Tibial nerve (tissue), 4 donors: Measurements from ENCODE around the gene KAT2A. TPM values are rescaled to one million over a fixed set of nuclear protein-coding genes. Genes with fewer than 3 reads are reported as not detected.

ENCODE experiments used
- DNase-seq, 2 donors: peaks; one replicate each; pipeline ENCODE4 v3.0.0-alpha.2; 2019; ENCODE audit warnings: low spot score in 2 of 2
- H3K27ac ChIP-seq, 4 donors: fragments of 200-600 bp; sonication (generic) in 3 of 4; one replicate each; pipeline ENCODE4 v1.5.1; 2017 to 2019; ENCODE audit warnings: mild to moderate bottlenecking in 1 of 4
- H3K27me3 ChIP-seq, 2 donors: fragments of 200-600 bp; sonication (generic) in 1 of 2; one replicate each; pipeline versions ENCODE4 v1.5.1 to v1.6.0; 2017 to 2019
- H3K36me3 ChIP-seq, 3 donors: fragments of 200-600 bp; sonication (generic); one replicate each; pipeline ENCODE4 v1.5.1; 2018 to 2019
- H3K4me1 ChIP-seq, 4 donors: fragments of 200-600 bp; sonication (generic) in 3 of 4; one replicate each; pipeline ENCODE4 v1.5.1; 2017 to 2019
- H3K4me3 ChIP-seq, 4 donors: fragments of 200-600 bp; sonication (generic) in 3 of 4; one replicate each; pipeline ENCODE4 v1.5.1; 2017 to 2019; ENCODE audit warnings: mild to moderate bottlenecking in 1 of 4, moderate library complexity in 1 of 4
- H3K9me3 ChIP-seq, 4 donors: fragments of 200-600 bp; sonication (generic) in 3 of 4; one replicate each; pipeline ENCODE4 v1.5.1; 2017 to 2019
- CTCF ChIP-seq, 5 experiments: fragments of 200-600 bp in 3 of 5; fragments of 450-650 bp in 2 of 5; sonication (generic) in 3 of 5; IDR thresholded peaks; one replicate each; pipeline ENCODE4 v1.5.1; 2016 to 2019; ENCODE audit warnings: antibody characterized with exemption in 5 of 5, mild to moderate bottlenecking in 3 of 5, moderate library complexity in 2 of 5
- EP300 ChIP-seq, 2 donors: sonication (generic); formaldehyde crosslinking; IDR thresholded peaks; one replicate each; pipeline ENCODE4 v1.6.1; 2017; ENCODE audit warnings: antibody characterized with exemption in 2 of 2, mild to moderate bottlenecking in 1 of 2
- POLR2A ChIP-seq, 2 donors: fragments of 450-650 bp; IDR thresholded peaks; one replicate each; pipeline ENCODE4 v1.6.1; 2017; ENCODE audit warnings: antibody characterized with exemption in 2 of 2, mild to moderate bottlenecking in 2 of 2, moderate library complexity in 2 of 2
- WGBS, 2 donors: methylation state at CpG; one replicate each; pipeline ENCODE4 v1.1.5; 2018; 5-methylcytosine and 5-hydroxymethylcytosine counted together
- total RNA-seq, 4 donors: library from RNA; depleted of rRNA; stranded (reverse); fragments of >200 nt; gene quantifications; one replicate each; pipeline ENCODE4 v1.1.0, GENCODE V29; 2016

KAT2A gene
- 100 to 1,000 TPM in 2 of 4 donors, 10 to 100 TPM in 2; 92.2 to 143 (median 105) TPM for total RNA-seq

GRCh38 chr17:42120770-42121769 lies at the start of gene KAT2A:
TSS of gene KAT2A (minus strand) at chr17:42121367. CDS start at chr17:42121304, 63 bp downstream.
- 9 to 11% methylated on average over 29 to 34 of the region's 57 CpGs for WGBS, 2 donors
- Histone ChIP-seq H3K27me3 (no peaks in the 10 kb centered on the region), H3K4me1 (peaks cover 0 to 42% (median 14%) of the 10 kb centered on the region in 4 donors), H3K27ac (peak within 1 kb of the TSS in 3 of 4 donors; percentile 51 to 83 (median 54)), H3K4me3 (peak within 1 kb of the TSS; percentile 48 to 96 (median 92)), H3K9me3 (no peaks in the 10 kb centered on the region), H3K36me3 (peaks cover 0 to 60% (median 0%) of the 10 kb centered on the region in 3 donors)
- TF ChIP-seq CTCF (IDR thresholded peaks at IDR 0.05) (no peak), POLR2A (IDR thresholded peaks at IDR 0.05) (peak in 1 of 2 donors; percentile 17), EP300 (IDR thresholded peaks at IDR 0.05) (peak; percentile 58 to 63)
- peak; percentile 63 to 65 for DNase-seq

- no peak for DNase-seq
- Histone ChIP-seq H3K27me3 (no peaks in the 10 kb centered on the region), H3K4me1 (no peaks in the 10 kb centered on the region), H3K9me3 (no peaks in the 10 kb centered on the region), H3K36me3 (no peaks in the 10 kb centered on the region), H3K4me3 (no peak overlapping the region), H3K27ac (no peak overlapping the region)
- TF ChIP-seq POLR2A (IDR thresholded peaks at IDR 0.05) (no peak), EP300 (IDR thresholded peaks at IDR 0.05) (no peak), CTCF (IDR thresholded peaks at IDR 0.05) (no peak)
- WGBS, 2 donors = 94 to 95% methylated on average over 24 to 29 of the region's 29 CpGs
These were observed 48.2 kb upstream of the KAT2A start for GRCh38 chr17:42169351-42169750.

GRCh38 chr17:42167807-42168206 lies 46.6 kb upstream of the KAT2A start:
- TF ChIP-seq CTCF (IDR thresholded peaks at IDR 0.05) (no peak), POLR2A (IDR thresholded peaks at IDR 0.05) (no peak), EP300 (IDR thresholded peaks at IDR 0.05) (no peak)
- H3K4me3 ChIP-seq = no peak overlapping the region
- WGBS, 2 donors = 85 to 88% methylated on average over 8 of the region's 8 CpGs

GRCh38 chr17:42166196-42166763 lies 45.1 kb upstream of the KAT2A start:
- Histone ChIP-seq H3K36me3 (no peaks in the 10 kb centered on the region), H3K27ac (no peak overlapping the region), H3K4me3 (no peak overlapping the region), H3K4me1 (no peaks in the 10 kb centered on the region), H3K27me3 (no peaks in the 10 kb centered on the region), H3K9me3 (no peaks in the 10 kb centered on the region)
- TF ChIP-seq POLR2A (IDR thresholded peaks at IDR 0.05) = no peak
- TF ChIP-seq EP300 (IDR thresholded peaks at IDR 0.05) = no peak
- TF ChIP-seq CTCF (IDR thresholded peaks at IDR 0.05) = no peak
- no peak for DNase-seq
- 86 to 92% methylated on average over 18 to 19 of the region's 19 CpGs for WGBS, 2 donors

More at GRCh38 chr17:42167807-42168206, 46.6 kb upstream of the KAT2A start:
- DNase-seq = no peak
- Histone ChIP-seq H3K27me3 (no peaks in the 10 kb centered on the region), H3K9me3 (no peaks in the 10 kb centered on the region), H3K27ac (no peak overlapping the region), H3K4me1 (no peaks in the 10 kb centered on the region), H3K36me3 (no peaks in the 10 kb centered on the region)

- 72 to 75% methylated on average over 6 of the region's 6 CpGs for WGBS, 2 donors
- H3K4me1 ChIP-seq = no peaks in the 10 kb centered on the region
- no peak for TF ChIP-seq EP300 (IDR thresholded peaks at IDR 0.05)
- TF ChIP-seq POLR2A (IDR thresholded peaks at IDR 0.05) = no peak
- TF ChIP-seq CTCF (IDR thresholded peaks at IDR 0.05) = no peak
These were observed 44.6 kb upstream of the KAT2A start for GRCh38 chr17:42165751-42166150.

More at GRCh38 chr17:42165751-42166150, 44.6 kb upstream of the KAT2A start:
- DNase-seq = no peak
- no peak overlapping the region for H3K27ac ChIP-seq
- H3K36me3 ChIP-seq = no peaks in the 10 kb centered on the region
- H3K4me3 ChIP-seq = no peak overlapping the region
- H3K9me3 ChIP-seq = no peaks in the 10 kb centered on the region
- no peaks in the 10 kb centered on the region for H3K27me3 ChIP-seq
